Gastroesophageal sphincter (tissue), 4 donors: ENCODE measurements around the gene LARP1. TPM values are rescaled to one million over a fixed set of nuclear protein-coding genes. Genes with fewer than 3 reads are reported as not detected.
"Not testable (repeated sequence)": the region's sequence is repeated elsewhere in the genome, so short reads cannot be mapped to it uniquely, and the experiment has no call there.

Experiments
- ATAC-seq: fragments of 150-250 bp; one replicate; pipeline ENCODE4 v1.9.1; 2016; ENCODE audit warnings: mild to moderate bottlenecking, moderate library complexity
- H3K27ac ChIP-seq, 4 donors: fragments of 200-600 bp; sonication (generic) in 3 of 4; 1 replicate in 3 of 4; 2 replicates in 1 of 4; pipeline ENCODE4 v1.5.1; 2016 to 2019
- H3K27me3 ChIP-seq: fragments of 200-600 bp; sonication (generic); one replicate; pipeline ENCODE4 v1.5.1; 2019
- H3K36me3 ChIP-seq, 2 donors: fragments of 200-600 bp; sonication (generic); one replicate each; pipeline ENCODE4 v1.5.1; 2019; ENCODE audit warnings: control low read depth in 1 of 2
- H3K4me1 ChIP-seq, 3 donors: fragments of 200-600 bp; sonication (generic); 1 replicate in 2 of 3; 2 replicates in 1 of 3; pipeline ENCODE4 v1.5.1; 2016 to 2019; ENCODE audit warnings: control low read depth in 2 of 3
- H3K4me3 ChIP-seq, 2 donors: fragments of 200-600 bp; sonication (generic); one replicate each; pipeline ENCODE4 v1.5.1; 2019; ENCODE audit warnings: mild to moderate bottlenecking in 1 of 2, moderate library complexity in 1 of 2
- H3K9me3 ChIP-seq, 3 donors: fragments of 200-600 bp; sonication (generic); one replicate each; pipeline ENCODE4 v1.5.1; 2017 to 2019; ENCODE audit warnings: control low read depth in 2 of 3
- CTCF ChIP-seq, 4 experiments: fragments of 200-600 bp in 2 of 4; fragments of 450-650 bp in 2 of 4; sonication (generic) in 1 of 4; IDR thresholded peaks; one replicate each; pipeline ENCODE4 v1.5.1; 2017 to 2019; ENCODE audit warnings: antibody characterized with exemption in 4 of 4, mild to moderate bottlenecking in 2 of 4, moderate library complexity in 2 of 4
- EP300 ChIP-seq: sonication (generic); formaldehyde crosslinking; IDR thresholded peaks from one replicate; pipeline ENCODE4 v1.6.1; 2017; ENCODE audit warnings: antibody characterized with exemption, mild to moderate bottlenecking
- POLR2A ChIP-seq, 2 donors: fragments of 450-650 bp; IDR thresholded peaks; one replicate each; pipeline ENCODE4 v1.6.1; 2017; ENCODE audit warnings: antibody characterized with exemption in 2 of 2, mild to moderate bottlenecking in 2 of 2, moderate library complexity in 1 of 2
- POLR2AphosphoS5 ChIP-seq: sonication (generic); formaldehyde crosslinking; IDR thresholded peaks from one replicate; pipeline ENCODE4 v1.6.1; 2017; ENCODE audit warnings: antibody characterized with exemption
- WGBS, 2 donors: methylation state at CpG; one replicate each; pipeline ENCODE4 v1.1.5; 2018; ENCODE audit warnings: low coverage in 1 of 2; 5-methylcytosine and 5-hydroxymethylcytosine counted together
- total RNA-seq, 4 donors: library from RNA; depleted of rRNA; stranded (reverse); fragments of >200 nt; gene quantifications; one replicate each; pipeline ENCODE4 v1.1.0, GENCODE V29; 2016

The LARP1 gene
- total RNA-seq, 4 donors from 2014 or later, result 64.6 to 118 (median 80.1) TPM

GRCh38 chr5:154834053-154834452, 78.9 kb downstream of the LARP1 start:
- TF ChIP-seq POLR2AphosphoS5 (no peak), POLR2A (IDR thresholded peaks at IDR 0.05) (no peak), EP300 (no peak), CTCF (IDR thresholded peaks at IDR 0.05) (no peak)
- no peak overlapping the region for H3K4me3 ChIP-seq
- H3K36me3 ChIP-seq, result peaks cover 0 to 74% of the 10 kb centered on the region in 2 donors
- H3K27me3 ChIP-seq, result no peaks in the 10 kb centered on the region
- peak overlapping the region in 1 of 4 donors; percentile 80 for H3K27ac ChIP-seq
- no peak for ATAC-seq
- WGBS, 2 donors, result 92 to 100% methylated on average over 1 of the region's 1 CpG
- no peaks in the 10 kb centered on the region for H3K9me3 ChIP-seq
- H3K4me1 ChIP-seq, result peaks cover 0 to 37% (median 4%) of the 10 kb centered on the region in 3 donors

- Histone ChIP-seq H3K27ac (peak overlapping the region in 2 of 4 donors; percentile 66 to 80), H3K4me1 (peaks cover 0 to 37% (median 4%) of the 10 kb centered on the region in 3 donors), H3K36me3 (peaks cover 0 to 64% of the 10 kb centered on the region in 2 donors), H3K4me3 (peak overlapping the region in 1 of 2 donors; percentile 38)
- not testable (repeated sequence) for H3K27me3 ChIP-seq, ATAC-seq, H3K9me3 ChIP-seq
- 50% methylated on average over 2 of the region's 9 CpGs; no CpG with 5 or more reads in 1 of the 2 donors for WGBS, 2 donors
Measured at GRCh38 chr5:154835701-154836052, 80.5 kb downstream of the LARP1 start.

DNA sequence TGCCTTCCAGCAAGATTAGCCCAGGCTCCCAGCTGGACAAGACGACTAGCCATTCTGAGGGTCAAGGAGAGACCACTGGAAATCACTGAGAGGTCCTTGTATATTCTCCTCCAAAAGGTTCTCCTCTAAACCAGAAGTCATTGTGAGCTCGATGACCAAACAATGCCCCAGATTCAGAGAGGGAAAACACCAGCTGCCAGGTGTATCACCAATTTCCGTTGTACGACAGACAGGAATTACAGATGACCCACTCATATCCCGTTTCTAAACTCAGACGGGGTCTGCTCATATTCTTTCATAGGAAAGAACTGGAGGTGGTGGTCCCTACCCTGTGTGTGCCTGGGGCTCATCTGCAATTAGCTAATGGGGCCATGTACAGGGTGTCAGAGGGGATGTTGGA, 81.0 kb downstream of the LARP1 start:
- peak overlapping the region in 2 of 4 donors; percentile 66 to 80 for H3K27ac ChIP-seq
- H3K9me3 ChIP-seq, result no peaks in the 10 kb centered on the region
- no peak overlapping the region for H3K4me3 ChIP-seq
- peaks cover 0 to 64% of the 10 kb centered on the region in 2 donors for H3K36me3 ChIP-seq
- peaks cover 0 to 37% (median 4%) of the 10 kb centered on the region in 3 donors for H3K4me1 ChIP-seq
- H3K27me3 ChIP-seq, result no peaks in the 10 kb centered on the region
- TF ChIP-seq CTCF (IDR thresholded peaks at IDR 0.05), result no peak
- no peak for TF ChIP-seq POLR2A (IDR thresholded peaks at IDR 0.05)
- TF ChIP-seq POLR2AphosphoS5, result no peak
- TF ChIP-seq EP300, result no peak
- no peak for ATAC-seq
- WGBS, 2 donors, result 92 to 95% methylated on average over 5 to 6 of the region's 6 CpGs

DNA sequence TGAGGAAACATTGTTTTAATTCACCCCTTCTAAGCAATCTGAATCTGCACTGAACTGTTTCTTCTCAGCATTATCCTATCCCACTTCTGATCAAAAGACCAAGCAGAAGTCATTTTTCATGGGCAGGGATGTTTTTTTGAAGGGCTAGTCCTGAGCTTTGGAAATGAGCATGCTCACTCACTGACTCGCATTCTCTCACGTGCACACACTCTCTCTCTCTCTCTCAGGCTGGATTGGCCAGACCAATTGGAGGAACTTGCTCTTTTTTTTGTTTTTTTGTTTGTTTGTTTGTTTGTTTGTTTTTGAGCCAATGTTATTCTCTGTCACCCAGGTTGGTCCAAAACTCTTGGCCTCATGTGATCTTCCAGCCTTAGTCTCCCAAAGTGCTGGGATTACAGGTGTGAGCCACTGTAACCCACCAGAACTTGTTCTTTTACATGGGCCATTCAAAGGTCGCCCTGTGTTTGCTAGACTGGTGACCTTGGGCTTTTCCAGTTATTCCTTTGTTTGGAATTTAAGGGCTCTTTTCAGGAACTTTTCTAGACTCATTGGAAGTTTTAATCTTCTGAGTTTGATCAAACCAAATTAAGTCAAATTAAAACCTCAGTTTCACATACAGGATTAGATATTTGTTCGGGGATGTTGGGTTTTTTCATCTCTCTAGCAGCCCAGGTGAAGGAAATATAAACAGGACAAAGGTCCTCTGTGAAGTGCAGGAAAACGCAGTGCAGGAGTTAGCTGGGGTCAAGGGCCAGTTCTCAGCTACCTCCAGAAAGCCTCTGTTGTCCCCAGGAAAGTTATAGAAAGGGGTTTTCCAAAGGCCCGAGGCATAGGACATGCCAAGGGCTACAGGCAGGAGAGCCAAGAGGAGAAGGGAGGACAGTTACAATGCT, 82.1 kb downstream of the LARP1 start:
- no peak overlapping the region for H3K27ac ChIP-seq
- H3K9me3 ChIP-seq, result no peaks in the 10 kb centered on the region
- no peak for ATAC-seq
- 66 to 91% methylated on average over 4 to 6 of the region's 6 CpGs for WGBS, 2 donors
- H3K4me3 ChIP-seq, result no peak overlapping the region
- TF ChIP-seq EP300 (no peak), CTCF (IDR thresholded peaks at IDR 0.05) (no peak), POLR2A (IDR thresholded peaks at IDR 0.05) (no peak), POLR2AphosphoS5 (no peak)
- H3K36me3 ChIP-seq, result peaks cover 0 to 53% of the 10 kb centered on the region in 2 donors
- peaks cover 0 to 42% (median 4%) of the 10 kb centered on the region in 3 donors for H3K4me1 ChIP-seq
- H3K27me3 ChIP-seq, result no peaks in the 10 kb centered on the region

DNA sequence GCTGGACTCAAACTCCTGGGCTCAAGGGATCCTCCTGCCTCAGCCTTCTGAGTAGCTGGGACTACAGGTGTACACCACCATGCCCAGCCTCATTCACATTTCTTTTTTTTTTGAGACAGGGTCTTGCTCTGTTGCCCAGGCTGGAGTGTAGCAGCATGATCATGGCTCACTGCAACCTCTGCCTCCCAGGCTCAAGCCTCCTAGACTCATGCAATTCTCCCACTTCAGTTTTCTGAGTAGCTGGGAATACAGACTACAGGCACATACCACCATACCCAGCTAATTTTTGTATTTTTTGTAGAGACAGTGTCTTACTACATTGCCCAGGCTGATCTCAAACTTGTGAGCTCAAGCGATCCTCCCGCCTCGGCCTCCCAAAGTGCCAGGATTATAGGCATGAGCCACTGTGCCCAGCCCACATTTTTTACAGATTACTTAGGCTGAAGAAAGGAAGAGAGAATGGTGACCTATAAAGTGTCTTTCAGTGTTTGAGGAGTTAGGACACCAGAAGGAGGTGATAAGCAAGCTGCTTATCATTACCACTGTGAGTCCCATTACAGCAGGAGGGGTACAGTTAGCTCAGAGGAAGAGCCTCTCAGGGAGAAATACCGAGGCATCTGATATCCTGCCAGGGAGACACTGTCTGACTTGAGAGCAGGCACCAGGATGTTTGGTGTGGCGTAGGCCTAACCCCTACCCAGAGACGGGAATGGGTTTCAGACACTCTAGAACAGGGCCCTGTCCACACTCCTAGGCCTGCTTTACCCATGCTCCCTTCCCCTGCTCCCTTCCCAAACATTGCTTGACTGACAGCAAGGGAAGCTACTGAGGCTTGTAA, 85.5 kb downstream of the LARP1 start:
- peak; percentile 22 for ATAC-seq
- no peak overlapping the region for H3K4me3 ChIP-seq
- H3K27ac ChIP-seq, result no peak overlapping the region
- peaks cover 0 to 40% (median 0%) of the 10 kb centered on the region in 3 donors for H3K4me1 ChIP-seq
- H3K9me3 ChIP-seq, result no peaks in the 10 kb centered on the region
- WGBS, 2 donors, result 76 to 89% methylated on average over 4 of the region's 6 CpGs
- H3K36me3 ChIP-seq, result peaks cover 0 to 37% of the 10 kb centered on the region in 2 donors
- H3K27me3 ChIP-seq, result no peaks in the 10 kb centered on the region
- TF ChIP-seq POLR2A (IDR thresholded peaks at IDR 0.05), result no peak
- no peak for TF ChIP-seq CTCF (IDR thresholded peaks at IDR 0.05)
- TF ChIP-seq POLR2AphosphoS5, result no peak
- TF ChIP-seq EP300, result no peak
